ENCODE measurements around the gene AAR2.

- TF ChIP-seq CTCF (IDR thresholded peaks at IDR 0.05) (no peak), EZH2phosphoT487 (IDR thresholded peaks at IDR 0.05) (no peak), EZH2 (IDR thresholded peaks at IDR 0.05) (no peak)
These were observed 36.4 kb downstream of the AAR2 start for GRCh38 chr20:36272547-36273220.
